ENCODE measurements around the gene ESRRA.

ESRRA gene

GRCh38 chr11:64333556-64333955, 28.2 kb downstream of the ESRRA start:
- DNase-seq = no peak

- no peak for DNase-seq
Measured at GRCh38 chr11:64334764-64335735, 29.7 kb downstream of the ESRRA start.

GRCh38 chr11:64337538-64338249, 32.4 kb downstream of the ESRRA start:
- DNase-seq = no peak

- DNase-seq = no peak
Measured at GRCh38 chr11:64338716-64339115, 33.4 kb downstream of the ESRRA start.

GRCh38 chr11:64339286-64339685, 34.0 kb downstream of the ESRRA start:
- DNase-seq = no peak

GRCh38 chr11:64339754-64340408, 34.6 kb downstream of the ESRRA start, which contains the start of gene CCDC88B:
Gene CCDC88B, plus strand, starts transcription at chr11:64340204. Its CDS starts 63 bp downstream, at chr11:64340267.
- DNase-seq = peak; percentile 82

- peak; percentile 77 for DNase-seq
Measured at GRCh38 chr11:64340671-64341335, 35.5 kb downstream of the ESRRA start.

- DNase-seq = no peak
Measured at GRCh38 chr11:64341429-64341828, 36.1 kb downstream of the ESRRA start.

GRCh38 chr11:64341851-64342791, 36.8 kb downstream of the ESRRA start:
- DNase-seq = peak; percentile 89

- DNase-seq = no peak
Measured at GRCh38 chr11:64342869-64343745, 37.8 kb downstream of the ESRRA start.

- no peak for DNase-seq
Measured at GRCh38 chr11:64343767-64344559, 38.6 kb downstream of the ESRRA start.

GRCh38 chr11:64344787-64345186, 39.5 kb downstream of the ESRRA start:
- DNase-seq = no peak

- DNase-seq = no peak
Measured at GRCh38 chr11:64347193-64347867, 42.0 kb downstream of the ESRRA start.

GRCh38 chr11:64348383-64349024, 43.2 kb downstream of the ESRRA start:
- no peak for DNase-seq

GRCh38 chr11:64349025-64349387, 43.7 kb downstream of the ESRRA start:
- DNase-seq = no peak

GRCh38 chr11:64349404-64349803, 44.1 kb downstream of the ESRRA start:
- no peak for DNase-seq

- DNase-seq = no peak
Measured at GRCh38 chr11:64351136-64351631, 45.9 kb downstream of the ESRRA start.

Data from T-helper 9 cell (primary cell).